ENCODE results near the gene CDC42BPB. TPM values are rescaled to one million over a fixed set of nuclear protein-coding genes. Genes with fewer than 3 reads are reported as not detected.
"Not testable (repeated sequence)": the region's sequence is repeated elsewhere in the genome, so short reads cannot be mapped to it uniquely, and the experiment has no call there.

Gene CDC42BPB
- total RNA-seq, 1 donor from 2014 or later: 50.1 TPM

DNA sequence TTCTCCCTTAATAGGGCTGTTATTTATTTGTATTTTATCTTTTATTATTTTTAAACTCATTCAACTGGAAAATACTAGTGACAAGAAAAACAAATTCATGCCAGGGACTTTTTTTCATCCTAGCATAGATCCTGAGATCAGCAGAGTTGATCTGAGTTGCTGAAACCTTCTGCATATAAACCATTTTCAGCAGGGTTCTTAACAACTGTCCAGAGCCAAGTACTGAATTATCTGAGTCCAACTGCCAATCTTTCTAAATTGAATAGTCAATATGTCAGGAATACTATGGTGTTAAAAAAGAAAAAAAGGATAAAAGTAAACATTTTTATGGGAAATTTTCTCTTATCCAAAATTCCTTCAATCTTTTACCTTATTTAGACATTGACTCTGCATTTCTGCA, 28.6 kb downstream of the CDC42BPB start:
- Histone ChIP-seq H3K9me3 (ENCODE audit: control insufficient read depth in 3 of 3, low read length in 3 of 3) (no peaks in the 10 kb centered on the region), H3K4me3 (ENCODE audit: low read length in 3 of 3) (no peak overlapping the region), H3K36me3 (ENCODE audit: control insufficient read depth in 3 of 3, insufficient read depth in 3 of 3, low read length in 3 of 3) (no peaks in the 10 kb centered on the region), H3K9ac (ENCODE audit: low read depth in 1 of 3, low read length in 3 of 3) (no peak overlapping the region), H3K4me1 (ENCODE audit: control insufficient read depth in 3 of 3, insufficient read depth in 3 of 3, low read length in 3 of 3) (peaks cover 5 to 12% (median 10%) of the 10 kb centered on the region in 3 donors), H3K27me3 (ENCODE audit: control insufficient read depth in 3 of 3, insufficient read depth in 3 of 3, low read length in 3 of 3) (no peaks in the 10 kb centered on the region), H3K27ac (ENCODE audit: low read depth, low read length) (no peak overlapping the region)

DNA sequence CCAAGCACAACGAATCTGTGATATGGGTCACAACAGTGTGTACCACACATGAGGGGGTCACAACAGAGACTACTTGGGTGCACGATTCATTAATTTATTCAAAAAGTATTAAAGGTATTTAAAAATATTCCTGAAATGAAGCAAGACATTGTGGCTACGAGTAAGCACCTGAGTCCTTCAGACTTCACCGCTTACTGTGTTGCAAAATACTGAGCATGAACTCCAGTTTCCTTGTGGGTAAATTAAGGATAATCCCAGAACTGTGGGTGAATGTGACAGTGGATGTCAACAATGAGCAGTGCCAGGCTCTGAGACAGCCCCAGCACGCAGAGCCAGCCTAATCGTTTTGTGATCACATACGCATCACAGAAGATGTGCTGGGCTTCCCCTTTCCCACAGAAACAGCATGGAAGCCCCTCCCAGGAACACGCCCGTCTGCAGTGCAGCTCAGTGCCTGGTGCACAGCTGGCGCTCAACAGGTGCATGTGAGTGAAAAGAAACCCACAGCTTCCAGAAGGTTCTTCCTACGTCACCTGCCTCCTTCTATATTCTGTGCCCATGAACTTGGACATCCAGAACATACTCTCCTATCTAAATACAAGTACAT, 29.1 kb downstream of the CDC42BPB start:
- peaks cover 7 to 14% (median 9%) of the 10 kb centered on the region in 3 donors for H3K4me1 ChIP-seq (ENCODE audit: control insufficient read depth in 3 of 3, insufficient read depth in 3 of 3, low read length in 3 of 3)
- H3K9ac ChIP-seq (ENCODE audit: low read depth in 1 of 3, low read length in 3 of 3): no peak overlapping the region
- no peaks in the 10 kb centered on the region for H3K9me3 ChIP-seq (ENCODE audit: control insufficient read depth in 3 of 3, low read length in 3 of 3)
- no peaks in the 10 kb centered on the region for H3K27me3 ChIP-seq (ENCODE audit: control insufficient read depth in 3 of 3, insufficient read depth in 3 of 3, low read length in 3 of 3)
- no peaks in the 10 kb centered on the region for H3K36me3 ChIP-seq (ENCODE audit: control insufficient read depth in 3 of 3, insufficient read depth in 3 of 3, low read length in 3 of 3)
- no peak overlapping the region for H3K27ac ChIP-seq (ENCODE audit: low read depth, low read length)
- no peak overlapping the region for H3K4me3 ChIP-seq (ENCODE audit: low read length in 3 of 3)

- H3K4me3 ChIP-seq (ENCODE audit: low read length in 3 of 3): no peak overlapping the region
- H3K27me3 ChIP-seq (ENCODE audit: control insufficient read depth in 3 of 3, insufficient read depth in 3 of 3, low read length in 3 of 3): no peaks in the 10 kb centered on the region
- no peak overlapping the region for H3K27ac ChIP-seq (ENCODE audit: low read depth, low read length)
- no peak overlapping the region for H3K9ac ChIP-seq (ENCODE audit: low read depth in 1 of 3, low read length in 3 of 3)
- peaks cover 9 to 15% (median 10%) of the 10 kb centered on the region in 3 donors for H3K4me1 ChIP-seq (ENCODE audit: control insufficient read depth in 3 of 3, insufficient read depth in 3 of 3, low read length in 3 of 3)
- no peaks in the 10 kb centered on the region for H3K36me3 ChIP-seq (ENCODE audit: control insufficient read depth in 3 of 3, insufficient read depth in 3 of 3, low read length in 3 of 3)
- H3K9me3 ChIP-seq (ENCODE audit: control insufficient read depth in 3 of 3, low read length in 3 of 3): no peaks in the 10 kb centered on the region
These were observed 29.9 kb downstream of the CDC42BPB start for GRCh38 chr14:103027451-103027850.

- no peaks in the 10 kb centered on the region for H3K9me3 ChIP-seq (ENCODE audit: control insufficient read depth in 3 of 3, low read length in 3 of 3)
- H3K9ac ChIP-seq (ENCODE audit: low read depth in 1 of 3, low read length in 3 of 3): no peak overlapping the region
- no peaks in the 10 kb centered on the region for H3K27me3 ChIP-seq (ENCODE audit: control insufficient read depth in 3 of 3, insufficient read depth in 3 of 3, low read length in 3 of 3)
- peaks cover 14 to 18% (median 15%) of the 10 kb centered on the region in 3 donors for H3K4me1 ChIP-seq (ENCODE audit: control insufficient read depth in 3 of 3, insufficient read depth in 3 of 3, low read length in 3 of 3)
- no peaks in the 10 kb centered on the region for H3K36me3 ChIP-seq (ENCODE audit: control insufficient read depth in 3 of 3, insufficient read depth in 3 of 3, low read length in 3 of 3)
- H3K4me3 ChIP-seq (ENCODE audit: low read length in 3 of 3): no peak overlapping the region
- no peak overlapping the region for H3K27ac ChIP-seq (ENCODE audit: low read depth, low read length)
These were observed 30.4 kb downstream of the CDC42BPB start for GRCh38 chr14:103026988-103027387.

DNA sequence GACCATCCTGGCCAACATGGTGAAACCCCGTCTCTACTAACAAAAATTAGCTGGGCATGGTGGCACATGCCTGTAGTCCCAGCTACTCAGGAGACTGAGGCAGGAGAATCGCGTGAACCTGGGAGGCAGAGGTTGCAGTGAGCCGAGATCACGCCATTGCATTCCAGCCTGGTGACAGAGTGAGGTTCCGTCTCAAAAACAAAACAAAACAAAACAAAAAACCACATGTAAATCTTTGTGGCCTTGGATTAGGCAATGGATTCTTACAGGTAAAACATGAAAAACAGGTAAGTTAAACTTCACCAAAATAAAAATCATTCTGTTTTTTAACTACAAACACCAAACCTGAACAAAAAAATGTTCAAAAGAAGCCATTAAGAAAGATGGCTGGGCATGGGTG, 31.2 kb downstream of the CDC42BPB start:
- not testable (repeated sequence) for H3K36me3 ChIP-seq (ENCODE audit: control insufficient read depth in 3 of 3, insufficient read depth in 3 of 3, low read length in 3 of 3); H3K9me3 ChIP-seq (ENCODE audit: control insufficient read depth in 3 of 3, low read length in 3 of 3); H3K4me3 ChIP-seq (ENCODE audit: low read length in 3 of 3); H3K27ac ChIP-seq (ENCODE audit: low read depth, low read length); H3K27me3 ChIP-seq (ENCODE audit: control insufficient read depth in 3 of 3, insufficient read depth in 3 of 3, low read length in 3 of 3); H3K9ac ChIP-seq (ENCODE audit: low read depth in 1 of 3, low read length in 3 of 3)
- peaks cover 18 to 20% (median 20%) of the 10 kb centered on the region in 3 donors for H3K4me1 ChIP-seq (ENCODE audit: control insufficient read depth in 3 of 3, insufficient read depth in 3 of 3, low read length in 3 of 3)

- Histone ChIP-seq H3K4me1 (ENCODE audit: control insufficient read depth in 3 of 3, insufficient read depth in 3 of 3, low read length in 3 of 3) (peaks cover 18 to 27% (median 27%) of the 10 kb centered on the region in 3 donors), H3K9ac (ENCODE audit: low read depth in 1 of 3, low read length in 3 of 3) (no peak overlapping the region), H3K27ac (ENCODE audit: low read depth, low read length) (peak overlapping the region; percentile 28), H3K9me3 (ENCODE audit: control insufficient read depth in 3 of 3, low read length in 3 of 3) (no peaks in the 10 kb centered on the region), H3K27me3 (ENCODE audit: control insufficient read depth in 3 of 3, insufficient read depth in 3 of 3, low read length in 3 of 3) (no peaks in the 10 kb centered on the region), H3K4me3 (ENCODE audit: low read length in 3 of 3) (no peak overlapping the region), H3K36me3 (ENCODE audit: control insufficient read depth in 3 of 3, insufficient read depth in 3 of 3, low read length in 3 of 3) (peaks cover 0 to 3% (median 0%) of the 10 kb centered on the region in 3 donors)
These were observed 33.4 kb downstream of the CDC42BPB start for GRCh38 chr14:103023881-103024473.

- Histone ChIP-seq H3K27me3 (ENCODE audit: control insufficient read depth in 3 of 3, insufficient read depth in 3 of 3, low read length in 3 of 3) (no peaks in the 10 kb centered on the region), H3K36me3 (ENCODE audit: control insufficient read depth in 3 of 3, insufficient read depth in 3 of 3, low read length in 3 of 3) (peaks cover 0 to 3% (median 0%) of the 10 kb centered on the region in 3 donors), H3K9ac (ENCODE audit: low read depth in 1 of 3, low read length in 3 of 3) (no peak overlapping the region), H3K4me1 (ENCODE audit: control insufficient read depth in 3 of 3, insufficient read depth in 3 of 3, low read length in 3 of 3) (peaks cover 18 to 24% (median 23%) of the 10 kb centered on the region in 3 donors), H3K27ac (ENCODE audit: low read depth, low read length) (no peak overlapping the region), H3K4me3 (ENCODE audit: low read length in 3 of 3) (no peak overlapping the region), H3K9me3 (ENCODE audit: control insufficient read depth in 3 of 3, low read length in 3 of 3) (no peaks in the 10 kb centered on the region)
These were observed 34.7 kb downstream of the CDC42BPB start for GRCh38 chr14:103022685-103023044.

DNA sequence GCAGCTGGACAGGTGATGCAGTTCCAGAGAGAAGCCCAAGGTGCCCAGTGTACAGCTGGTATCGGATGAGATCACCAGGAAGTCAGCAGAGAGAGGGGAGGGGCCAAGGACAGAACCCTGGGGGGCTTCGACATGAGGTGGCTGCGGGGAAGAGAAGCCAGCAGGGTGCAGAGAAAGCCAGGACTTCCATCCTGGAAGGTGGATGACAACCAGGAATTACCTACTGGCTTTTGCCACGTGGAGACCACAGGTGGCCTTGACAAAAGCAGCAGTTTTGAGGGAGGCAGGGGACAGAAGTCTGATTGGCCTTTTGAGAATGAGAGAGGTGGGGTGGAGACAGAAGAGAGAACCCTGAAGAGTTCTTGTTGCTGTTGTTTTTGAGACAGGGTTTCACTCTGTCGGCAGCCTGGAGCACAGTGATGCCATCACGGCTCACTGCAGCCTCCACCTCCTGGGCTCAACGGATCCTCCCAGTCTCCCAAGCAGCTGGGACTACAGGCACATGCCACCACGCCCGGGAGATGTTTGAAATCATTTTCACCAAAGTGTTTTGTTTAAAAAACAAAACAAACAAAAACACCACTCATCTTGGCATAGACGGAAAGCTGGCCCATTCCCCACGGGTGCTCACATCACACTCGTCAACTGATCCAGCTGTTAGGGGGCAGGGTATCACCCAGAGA, 35.2 kb downstream of the CDC42BPB start:
- H3K36me3 ChIP-seq (ENCODE audit: control insufficient read depth in 3 of 3, insufficient read depth in 3 of 3, low read length in 3 of 3): peaks cover 0 to 3% (median 0%) of the 10 kb centered on the region in 3 donors
- no peak overlapping the region for H3K27ac ChIP-seq (ENCODE audit: low read depth, low read length)
- no peak overlapping the region for H3K9ac ChIP-seq (ENCODE audit: low read depth in 1 of 3, low read length in 3 of 3)
- H3K4me3 ChIP-seq (ENCODE audit: low read length in 3 of 3): no peak overlapping the region
- no peaks in the 10 kb centered on the region for H3K27me3 ChIP-seq (ENCODE audit: control insufficient read depth in 3 of 3, insufficient read depth in 3 of 3, low read length in 3 of 3)
- H3K4me1 ChIP-seq (ENCODE audit: control insufficient read depth in 3 of 3, insufficient read depth in 3 of 3, low read length in 3 of 3): peaks cover 18 to 27% (median 23%) of the 10 kb centered on the region in 3 donors
- H3K9me3 ChIP-seq (ENCODE audit: control insufficient read depth in 3 of 3, low read length in 3 of 3): no peaks in the 10 kb centered on the region

DNA sequence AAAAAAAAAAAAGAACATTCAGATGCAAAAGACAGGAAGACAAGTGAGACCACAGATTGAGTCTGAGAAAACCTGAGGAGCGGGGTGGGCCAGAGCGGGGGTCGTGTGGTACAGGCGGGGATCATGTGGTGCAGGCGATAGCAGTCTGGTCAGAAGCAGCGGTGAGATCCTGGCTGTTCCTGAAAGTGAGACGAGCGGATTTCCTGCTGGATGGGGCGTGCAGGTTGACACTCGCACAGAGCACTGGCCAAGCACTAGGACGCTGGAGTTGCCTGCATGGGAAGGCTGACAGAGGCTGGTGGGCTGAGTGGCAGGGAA, 35.7 kb downstream of the CDC42BPB start:
- Histone ChIP-seq H3K27ac (ENCODE audit: low read depth, low read length) (no peak overlapping the region), H3K36me3 (ENCODE audit: control insufficient read depth in 3 of 3, insufficient read depth in 3 of 3, low read length in 3 of 3) (peaks cover 0 to 3% (median 0%) of the 10 kb centered on the region in 3 donors), H3K27me3 (ENCODE audit: control insufficient read depth in 3 of 3, insufficient read depth in 3 of 3, low read length in 3 of 3) (no peaks in the 10 kb centered on the region), H3K9me3 (ENCODE audit: control insufficient read depth in 3 of 3, low read length in 3 of 3) (no peaks in the 10 kb centered on the region), H3K4me3 (ENCODE audit: low read length in 3 of 3) (no peak overlapping the region), H3K4me1 (ENCODE audit: control insufficient read depth in 3 of 3, insufficient read depth in 3 of 3, low read length in 3 of 3) (peaks cover 18 to 28% (median 24%) of the 10 kb centered on the region in 3 donors), H3K9ac (ENCODE audit: low read depth in 1 of 3, low read length in 3 of 3) (no peak overlapping the region)
